Astrocyte (in vitro differentiated cells and primary cell): Measurements from ENCODE around the gene KLHL26. TPM values are rescaled to one million over a fixed set of nuclear protein-coding genes. Genes with fewer than 3 reads are reported as not detected.

ENCODE experiments used
- DNase-seq: peaks from one replicate; pipeline ENCODE4 v3.0.0-alpha.2; 2010; ENCODE audit warnings: low read depth
- FAIRE-seq: peaks from 2 replicates; lab custom pipeline; 2011; peaks lifted over from hg19 to GRCh38; lab: Jason Lieb, UNC
- H2AFZ ChIP-seq: 2 replicates; pipeline ENCODE4 v1.6.0; 2012; ENCODE audit warnings: low read depth, low read length, inconsistent platforms
- H3K27ac ChIP-seq: 2 replicates; pipeline ENCODE4 v1.5.1; 2011; ENCODE audit warnings: low read depth, low read length, inconsistent platforms
- H3K27me3 ChIP-seq: 2 replicates; pipeline ENCODE4 v1.6.0; 2011; ENCODE audit warnings: low read length, inconsistent platforms; ENCODE audit not compliant: insufficient read depth
- H3K36me3 ChIP-seq: 2 replicates; pipeline ENCODE4 v1.5.1; 2011; ENCODE audit warnings: low read length, inconsistent platforms; ENCODE audit not compliant: insufficient read depth
- H3K4me1 ChIP-seq: 2 replicates; pipeline ENCODE4 v1.5.1; 2011; ENCODE audit warnings: low read length, inconsistent platforms; ENCODE audit not compliant: insufficient read depth
- H3K4me2 ChIP-seq: 2 replicates; pipeline ENCODE4 v1.6.0; 2012; ENCODE audit warnings: low read length, inconsistent platforms
- H3K4me3 ChIP-seq: 2 replicates; pipeline ENCODE4 v1.5.1; 2011; ENCODE audit warnings: low read depth, mild to moderate bottlenecking, low read length, inconsistent platforms; ENCODE audit not compliant: insufficient read depth
- H3K79me2 ChIP-seq: 2 replicates; pipeline ENCODE4 v1.6.0; 2012; ENCODE audit warnings: mild to moderate bottlenecking, low read length, inconsistent platforms; ENCODE audit not compliant: insufficient read depth
- H3K9ac ChIP-seq: 2 replicates; pipeline ENCODE4 v1.6.0; 2012; ENCODE audit warnings: mild to moderate bottlenecking, low read length, inconsistent platforms
- H3K9me3 ChIP-seq: 2 replicates; pipeline ENCODE4 v1.5.1; 2012; ENCODE audit warnings: low read depth, mild to moderate bottlenecking, low read length, inconsistent platforms; ENCODE audit not compliant: insufficient read depth
- H4K20me1 ChIP-seq: 2 replicates; pipeline ENCODE4 v1.6.0; 2012; ENCODE audit warnings: low read length, inconsistent platforms; ENCODE audit not compliant: insufficient read depth
- H3K27ac Mint-ChIP-seq: one replicate; pipeline ENCODE4 v1.8.0; 2021; ENCODE audit warnings: mild to moderate bottlenecking, mixed read lengths; ENCODE audit not compliant: unreplicated experiment
- H3K27me3 Mint-ChIP-seq: one replicate; pipeline ENCODE4 v1.8.0; 2021; ENCODE audit warnings: low read depth, mixed read lengths; ENCODE audit not compliant: unreplicated experiment
- H3K36me3 Mint-ChIP-seq: one replicate; pipeline ENCODE4 v1.8.0; 2021; ENCODE audit warnings: low read depth, mixed read lengths; ENCODE audit not compliant: unreplicated experiment
- H3K4me1 Mint-ChIP-seq: one replicate; pipeline ENCODE4 v1.8.0; 2021; ENCODE audit warnings: low read depth, mixed read lengths; ENCODE audit not compliant: unreplicated experiment
- H3K4me3 Mint-ChIP-seq: one replicate; pipeline ENCODE4 v1.8.0; 2021; ENCODE audit warnings: mild to moderate bottlenecking, moderate library complexity, mixed read lengths; ENCODE audit not compliant: unreplicated experiment
- H3K9me3 Mint-ChIP-seq: one replicate; pipeline ENCODE4 v1.8.0; 2021; ENCODE audit warnings: mild to moderate bottlenecking, mixed read lengths; ENCODE audit not compliant: unreplicated experiment
- EZH2 ChIP-seq: IDR thresholded peaks from 2 replicates; pipeline ENCODE4 v1.6.1; 2012; ENCODE audit warnings: mild to moderate bottlenecking, low read length, inconsistent platforms; ENCODE audit not compliant: insufficient read depth
- total RNA-seq: library from RNA; stranded (reverse); gene quantifications from 2 replicates; pipeline ENCODE4 v1.2.1, GENCODE V29; 2021
- TF ChIP-seq, protein P1 (sequence below): IDR thresholded peaks from 2 replicates; pipeline ENCODE4 v1.5.1; 2011; ENCODE audit warnings: low read depth, mild to moderate bottlenecking, inconsistent platforms, low read length, moderate library complexity; ENCODE audit not compliant: insufficient read depth

Gene KLHL26
- total RNA-seq, 1 donor from 2014 or later, result 4.4 TPM

DNA sequence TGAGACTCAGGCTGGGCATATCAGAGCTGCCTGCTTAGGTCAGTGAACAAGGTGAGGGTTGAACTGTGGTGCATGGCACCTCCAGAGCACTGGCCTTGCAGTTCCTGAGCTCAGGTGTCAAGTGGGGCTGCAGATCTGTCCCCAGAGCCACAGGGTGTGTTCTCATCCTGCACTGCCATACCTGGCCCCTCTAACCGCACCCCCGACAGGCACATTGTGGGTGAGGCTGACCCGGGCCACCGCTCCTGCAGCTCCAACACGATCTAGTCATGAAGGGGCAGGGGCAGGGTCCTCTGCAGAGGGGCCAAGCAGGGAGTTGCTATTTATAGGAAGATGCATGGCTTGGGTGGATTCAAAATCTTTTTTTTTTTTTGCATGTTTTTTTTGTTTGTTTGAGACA is 30.0 kb downstream of the KLHL26 start:
- no peak overlapping the region for H2AFZ ChIP-seq
- peaks cover 4% of the 10 kb centered on the region for H3K36me3 Mint-ChIP-seq
- peaks cover 3% of the 10 kb centered on the region for H3K27me3 Mint-ChIP-seq
- DNase-seq (no peak), FAIRE-seq (no peak)
- no peak overlapping the region for H3K4me3 Mint-ChIP-seq
- no peak overlapping the region for H3K4me2 ChIP-seq
- TF ChIP-seq, protein P1, sequence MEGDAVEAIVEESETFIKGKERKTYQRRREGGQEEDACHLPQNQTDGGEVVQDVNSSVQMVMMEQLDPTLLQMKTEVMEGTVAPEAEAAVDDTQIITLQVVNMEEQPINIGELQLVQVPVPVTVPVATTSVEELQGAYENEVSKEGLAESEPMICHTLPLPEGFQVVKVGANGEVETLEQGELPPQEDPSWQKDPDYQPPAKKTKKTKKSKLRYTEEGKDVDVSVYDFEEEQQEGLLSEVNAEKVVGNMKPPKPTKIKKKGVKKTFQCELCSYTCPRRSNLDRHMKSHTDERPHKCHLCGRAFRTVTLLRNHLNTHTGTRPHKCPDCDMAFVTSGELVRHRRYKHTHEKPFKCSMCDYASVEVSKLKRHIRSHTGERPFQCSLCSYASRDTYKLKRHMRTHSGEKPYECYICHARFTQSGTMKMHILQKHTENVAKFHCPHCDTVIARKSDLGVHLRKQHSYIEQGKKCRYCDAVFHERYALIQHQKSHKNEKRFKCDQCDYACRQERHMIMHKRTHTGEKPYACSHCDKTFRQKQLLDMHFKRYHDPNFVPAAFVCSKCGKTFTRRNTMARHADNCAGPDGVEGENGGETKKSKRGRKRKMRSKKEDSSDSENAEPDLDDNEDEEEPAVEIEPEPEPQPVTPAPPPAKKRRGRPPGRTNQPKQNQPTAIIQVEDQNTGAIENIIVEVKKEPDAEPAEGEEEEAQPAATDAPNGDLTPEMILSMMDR, result no peak
- H3K9me3 ChIP-seq, result no peaks in the 10 kb centered on the region
- no peak overlapping the region for H3K27ac Mint-ChIP-seq
- no peak overlapping the region for H3K4me3 ChIP-seq
- H3K9me3 Mint-ChIP-seq, result no peaks in the 10 kb centered on the region
- no peak overlapping the region for H3K9ac ChIP-seq
- H3K36me3 ChIP-seq, result no peaks in the 10 kb centered on the region
- H4K20me1 ChIP-seq, result no peaks in the 10 kb centered on the region
- no peaks in the 10 kb centered on the region for H3K79me2 ChIP-seq
- no peak overlapping the region for H3K27ac ChIP-seq
- peaks cover 12% of the 10 kb centered on the region for H3K4me1 ChIP-seq
- no peaks in the 10 kb centered on the region for H3K27me3 ChIP-seq
- peaks cover 26% of the 10 kb centered on the region for H3K4me1 Mint-ChIP-seq

DNA sequence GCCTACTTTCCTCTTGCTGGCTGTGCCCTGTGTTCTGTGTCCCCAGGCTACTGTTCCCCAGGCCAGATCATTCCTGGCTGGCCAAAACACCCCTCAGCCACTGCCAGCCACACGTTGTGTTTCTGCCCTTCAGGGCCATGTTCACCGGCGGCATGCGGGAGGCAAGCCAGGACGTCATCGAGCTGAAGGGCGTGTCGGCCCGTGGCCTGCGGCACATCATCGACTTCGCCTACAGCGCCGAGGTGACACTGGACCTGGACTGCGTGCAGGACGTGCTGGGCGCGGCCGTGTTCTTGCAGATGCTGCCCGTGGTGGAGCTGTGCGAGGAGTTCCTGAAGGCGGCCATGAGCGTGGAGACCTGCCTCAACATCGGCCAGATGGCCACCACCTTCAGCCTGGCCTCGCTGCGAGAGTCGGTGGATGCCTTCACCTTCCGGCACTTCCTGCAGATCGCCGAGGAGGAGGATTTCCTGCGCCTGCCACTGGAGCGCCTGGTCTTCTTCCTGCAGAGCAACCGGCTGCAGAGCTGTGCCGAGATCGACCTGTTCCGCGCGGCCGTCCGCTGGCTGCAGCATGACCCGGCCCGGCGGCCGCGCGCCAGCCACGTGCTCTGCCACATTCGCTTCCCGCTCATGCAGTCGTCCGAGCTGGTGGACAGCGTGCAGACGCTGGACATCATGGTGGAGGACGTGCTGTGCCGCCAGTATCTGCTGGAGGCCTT is 30.9 kb downstream of the KLHL26 start:
- Histone ChIP-seq H3K9me3 (no peaks in the 10 kb centered on the region), H3K36me3 (no peaks in the 10 kb centered on the region), H3K9ac (no peak overlapping the region), H3K27me3 (no peaks in the 10 kb centered on the region), H4K20me1 (no peaks in the 10 kb centered on the region), H3K4me2 (no peak overlapping the region), H3K79me2 (no peaks in the 10 kb centered on the region), H2AFZ (no peak overlapping the region), H3K4me1 (peaks cover 12% of the 10 kb centered on the region), H3K27ac (no peak overlapping the region), H3K4me3 (no peak overlapping the region)
- Mint-ChIP-seq H3K4me1 (peaks cover 26% of the 10 kb centered on the region), H3K9me3 (no peaks in the 10 kb centered on the region), H3K27me3 (peaks cover 3% of the 10 kb centered on the region), H3K36me3 (peaks cover 4% of the 10 kb centered on the region), H3K4me3 (no peak overlapping the region), H3K27ac (no peak overlapping the region)
- TF ChIP-seq, protein P1, result no peak
- TF ChIP-seq EZH2, result no peak
- FAIRE-seq (no peak), DNase-seq (no peak)

DNA sequence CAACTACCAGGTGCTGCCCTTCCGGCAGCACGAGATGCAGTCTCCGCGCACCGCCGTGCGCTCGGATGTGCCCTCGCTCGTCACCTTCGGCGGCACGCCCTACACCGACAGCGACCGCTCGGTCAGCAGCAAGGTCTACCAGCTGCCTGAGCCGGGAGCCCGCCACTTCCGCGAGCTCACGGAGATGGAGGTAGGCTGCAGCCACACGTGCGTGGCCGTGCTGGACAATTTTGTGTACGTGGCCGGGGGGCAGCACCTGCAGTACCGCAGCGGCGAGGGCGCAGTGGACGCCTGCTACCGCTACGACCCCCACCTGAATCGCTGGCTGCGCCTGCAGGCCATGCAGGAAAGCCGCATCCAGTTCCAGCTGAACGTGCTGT is 31.4 kb downstream of the KLHL26 start:
- Histone ChIP-seq H3K36me3 (no peaks in the 10 kb centered on the region), H4K20me1 (no peaks in the 10 kb centered on the region), H3K4me1 (peaks cover 10% of the 10 kb centered on the region), H3K4me3 (no peak overlapping the region), H3K9ac (no peak overlapping the region), H3K79me2 (no peaks in the 10 kb centered on the region), H3K9me3 (no peaks in the 10 kb centered on the region), H3K4me2 (no peak overlapping the region), H2AFZ (no peak overlapping the region), H3K27me3 (no peaks in the 10 kb centered on the region), H3K27ac (no peak overlapping the region)
- Mint-ChIP-seq H3K9me3 (no peaks in the 10 kb centered on the region), H3K36me3 (peaks cover 4% of the 10 kb centered on the region), H3K27me3 (peaks cover 3% of the 10 kb centered on the region), H3K27ac (no peak overlapping the region), H3K4me3 (no peak overlapping the region), H3K4me1 (peaks cover 21% of the 10 kb centered on the region)
- TF ChIP-seq, protein P1, result no peak
- TF ChIP-seq EZH2, result no peak
- no peak for DNase-seq
- FAIRE-seq, result no peak
